Body of pancreas (tissue), 4 donors: Measurements from ENCODE around the gene ESPN.

Experiments
- POLR2A ChIP-seq, 3 donors: fragments of 450-650 bp; IDR thresholded peaks; one replicate each; pipeline ENCODE4 v1.6.1; 2016; ENCODE audit warnings: antibody characterized with exemption in 3 of 3, mild to moderate bottlenecking in 2 of 3
- TF ChIP-seq, protein P1 (sequence below), 7 experiments: fragments of 450-650 bp in 4 of 7; fragments of 200-600 bp in 3 of 7; sonication (generic) in 3 of 7; IDR thresholded peaks; one replicate each; pipeline ENCODE4 v1.5.1; 2016 to 2019; ENCODE audit warnings: antibody characterized with exemption in 7 of 7

DNA sequence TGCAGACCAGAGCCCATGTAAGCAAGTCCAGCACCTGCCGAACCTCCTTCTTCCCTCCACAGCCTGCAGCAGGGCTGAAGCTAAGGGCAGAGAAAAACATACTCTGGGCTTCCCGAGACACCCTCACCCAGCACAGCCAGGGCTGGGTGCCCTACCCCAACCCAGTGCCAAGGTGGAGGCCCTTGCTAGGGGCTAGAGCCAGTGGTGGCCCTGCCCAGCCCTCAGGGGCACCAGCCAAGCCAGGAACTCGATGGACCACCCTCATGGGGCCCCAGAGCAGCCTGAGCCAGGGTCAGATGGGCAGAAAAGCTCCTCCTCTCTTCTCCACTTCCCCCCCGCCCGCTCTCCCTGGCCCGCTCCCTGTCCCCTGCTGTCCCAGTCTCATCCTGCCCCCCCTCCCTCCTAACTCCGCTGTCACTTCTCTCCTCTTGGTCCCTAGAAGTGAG is 25.5 kb downstream of the ESPN start:
- TF ChIP-seq, protein P1, sequence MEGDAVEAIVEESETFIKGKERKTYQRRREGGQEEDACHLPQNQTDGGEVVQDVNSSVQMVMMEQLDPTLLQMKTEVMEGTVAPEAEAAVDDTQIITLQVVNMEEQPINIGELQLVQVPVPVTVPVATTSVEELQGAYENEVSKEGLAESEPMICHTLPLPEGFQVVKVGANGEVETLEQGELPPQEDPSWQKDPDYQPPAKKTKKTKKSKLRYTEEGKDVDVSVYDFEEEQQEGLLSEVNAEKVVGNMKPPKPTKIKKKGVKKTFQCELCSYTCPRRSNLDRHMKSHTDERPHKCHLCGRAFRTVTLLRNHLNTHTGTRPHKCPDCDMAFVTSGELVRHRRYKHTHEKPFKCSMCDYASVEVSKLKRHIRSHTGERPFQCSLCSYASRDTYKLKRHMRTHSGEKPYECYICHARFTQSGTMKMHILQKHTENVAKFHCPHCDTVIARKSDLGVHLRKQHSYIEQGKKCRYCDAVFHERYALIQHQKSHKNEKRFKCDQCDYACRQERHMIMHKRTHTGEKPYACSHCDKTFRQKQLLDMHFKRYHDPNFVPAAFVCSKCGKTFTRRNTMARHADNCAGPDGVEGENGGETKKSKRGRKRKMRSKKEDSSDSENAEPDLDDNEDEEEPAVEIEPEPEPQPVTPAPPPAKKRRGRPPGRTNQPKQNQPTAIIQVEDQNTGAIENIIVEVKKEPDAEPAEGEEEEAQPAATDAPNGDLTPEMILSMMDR (IDR thresholded peaks at IDR 0.05): no peak
- no peak for TF ChIP-seq POLR2A (IDR thresholded peaks at IDR 0.05)
